ENCODE results near the gene CTSD. TPM values are rescaled to one million over a fixed set of nuclear protein-coding genes. Genes with fewer than 3 reads are reported as not detected.

CTSD gene
- total RNA-seq, 1 donor from 2014 or later = 224 TPM

- Mint-ChIP-seq H3K4me3 (ENCODE audit: unreplicated experiment) (no peak overlapping the region), H3K27me3 (ENCODE audit: unreplicated experiment) (peaks cover 8% of the 10 kb centered on the region), H3K9me3 (ENCODE audit: unreplicated experiment) (peaks cover 6% of the 10 kb centered on the region), H3K36me3 (ENCODE audit: low read depth, unreplicated experiment) (peaks cover 12% of the 10 kb centered on the region), H3K27ac (ENCODE audit: unreplicated experiment) (no peak overlapping the region), H3K4me1 (ENCODE audit: unreplicated experiment) (no peaks in the 10 kb centered on the region)
- DNase-seq (ENCODE audit: low spot score) = no peak
- TF ChIP-seq CTCF (IDR thresholded peaks at IDR 0.05; ENCODE audit: unreplicated experiment) = no peak
Measured at GRCh38 chr11:1739576-1739975, 24.2 kb downstream of the CTSD start.

DNA sequence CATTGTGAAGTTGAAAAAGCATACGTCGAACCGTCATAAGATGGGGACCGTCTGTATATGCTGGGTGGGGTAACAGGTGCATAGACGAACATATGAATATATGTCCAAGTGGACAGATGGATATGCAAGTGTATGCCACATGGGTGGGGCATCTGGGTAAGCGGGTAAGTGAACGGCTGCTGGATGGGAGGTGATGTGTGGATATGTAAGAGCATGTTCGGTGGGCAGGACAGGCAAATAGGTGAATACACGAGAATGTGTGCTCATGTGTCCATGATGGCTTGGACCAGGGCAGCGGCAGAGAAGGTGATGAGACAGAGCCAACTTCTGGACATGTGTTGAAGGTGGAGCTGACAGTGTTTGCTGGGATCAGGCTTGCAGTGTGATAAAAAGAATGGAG lies 25.3 kb downstream of the CTSD start:
- DNase-seq (ENCODE audit: low spot score) = no peak
- H3K27ac Mint-ChIP-seq (ENCODE audit: unreplicated experiment) = no peak overlapping the region
- H3K4me1 Mint-ChIP-seq (ENCODE audit: unreplicated experiment) = no peaks in the 10 kb centered on the region
- peak overlapping the region; percentile 70 for H3K4me3 Mint-ChIP-seq (ENCODE audit: unreplicated experiment)
- peaks cover 11% of the 10 kb centered on the region for H3K27me3 Mint-ChIP-seq (ENCODE audit: unreplicated experiment)
- no peak for TF ChIP-seq CTCF (IDR thresholded peaks at IDR 0.05; ENCODE audit: unreplicated experiment)
- H3K9me3 Mint-ChIP-seq (ENCODE audit: unreplicated experiment) = peaks cover 6% of the 10 kb centered on the region
- H3K36me3 Mint-ChIP-seq (ENCODE audit: low read depth, unreplicated experiment) = peaks cover 12% of the 10 kb centered on the region

GRCh38 chr11:1737080-1737757 lies 26.5 kb downstream of the CTSD start:
- H3K27me3 Mint-ChIP-seq (ENCODE audit: unreplicated experiment) = peaks cover 11% of the 10 kb centered on the region
- no peak for DNase-seq (ENCODE audit: low spot score)
- TF ChIP-seq CTCF (IDR thresholded peaks at IDR 0.05; ENCODE audit: unreplicated experiment) = no peak
- H3K4me1 Mint-ChIP-seq (ENCODE audit: unreplicated experiment) = no peaks in the 10 kb centered on the region
- H3K36me3 Mint-ChIP-seq (ENCODE audit: low read depth, unreplicated experiment) = peaks cover 12% of the 10 kb centered on the region
- H3K9me3 Mint-ChIP-seq (ENCODE audit: unreplicated experiment) = peaks cover 6% of the 10 kb centered on the region
- no peak overlapping the region for H3K27ac Mint-ChIP-seq (ENCODE audit: unreplicated experiment)
- H3K4me3 Mint-ChIP-seq (ENCODE audit: unreplicated experiment) = no peak overlapping the region

GRCh38 chr11:1736447-1736992 lies 27.2 kb downstream of the CTSD start:
- Mint-ChIP-seq H3K4me1 (ENCODE audit: unreplicated experiment) (no peaks in the 10 kb centered on the region), H3K27ac (ENCODE audit: unreplicated experiment) (no peak overlapping the region), H3K4me3 (ENCODE audit: unreplicated experiment) (no peak overlapping the region), H3K36me3 (ENCODE audit: low read depth, unreplicated experiment) (peaks cover 15% of the 10 kb centered on the region), H3K27me3 (ENCODE audit: unreplicated experiment) (peaks cover 14% of the 10 kb centered on the region), H3K9me3 (ENCODE audit: unreplicated experiment) (peaks cover 6% of the 10 kb centered on the region)
- no peak for DNase-seq (ENCODE audit: low spot score)
- no peak for TF ChIP-seq CTCF (IDR thresholded peaks at IDR 0.05; ENCODE audit: unreplicated experiment)

DNA sequence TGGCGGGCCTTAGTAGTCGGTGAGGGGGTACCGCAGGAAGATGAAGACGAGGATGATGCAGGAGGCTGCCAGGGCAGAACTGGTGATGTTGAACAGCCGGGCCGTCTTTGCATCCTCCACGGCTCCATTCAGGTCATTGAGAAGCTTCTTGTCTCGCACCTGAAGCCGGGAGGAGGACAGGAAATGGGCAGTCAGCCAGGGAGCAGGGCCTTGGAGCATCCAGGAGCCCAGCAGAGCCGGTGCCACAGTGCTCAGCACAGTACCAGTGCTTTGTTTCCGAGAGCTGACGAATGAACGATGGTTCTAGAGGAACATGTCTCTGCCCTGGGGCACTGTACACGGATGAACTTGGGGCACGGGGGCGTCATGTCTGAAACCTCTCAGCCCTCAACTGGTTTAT lies 28.5 kb downstream of the CTSD start:
- no peak for DNase-seq (ENCODE audit: low spot score)
- H3K27me3 Mint-ChIP-seq (ENCODE audit: unreplicated experiment) = peaks cover 18% of the 10 kb centered on the region
- TF ChIP-seq CTCF (IDR thresholded peaks at IDR 0.05; ENCODE audit: unreplicated experiment) = no peak
- no peaks in the 10 kb centered on the region for H3K4me1 Mint-ChIP-seq (ENCODE audit: unreplicated experiment)
- peaks cover 21% of the 10 kb centered on the region for H3K36me3 Mint-ChIP-seq (ENCODE audit: low read depth, unreplicated experiment)
- peaks cover 6% of the 10 kb centered on the region for H3K9me3 Mint-ChIP-seq (ENCODE audit: unreplicated experiment)
- no peak overlapping the region for H3K4me3 Mint-ChIP-seq (ENCODE audit: unreplicated experiment)
- H3K27ac Mint-ChIP-seq (ENCODE audit: unreplicated experiment) = no peak overlapping the region
